ENCODE results near the gene RPS27L.
"Not testable (repeated sequence)": the region's sequence is repeated elsewhere in the genome, so short reads cannot be mapped to it uniquely, and the experiment has no call there.

RPS27L gene

DNA sequence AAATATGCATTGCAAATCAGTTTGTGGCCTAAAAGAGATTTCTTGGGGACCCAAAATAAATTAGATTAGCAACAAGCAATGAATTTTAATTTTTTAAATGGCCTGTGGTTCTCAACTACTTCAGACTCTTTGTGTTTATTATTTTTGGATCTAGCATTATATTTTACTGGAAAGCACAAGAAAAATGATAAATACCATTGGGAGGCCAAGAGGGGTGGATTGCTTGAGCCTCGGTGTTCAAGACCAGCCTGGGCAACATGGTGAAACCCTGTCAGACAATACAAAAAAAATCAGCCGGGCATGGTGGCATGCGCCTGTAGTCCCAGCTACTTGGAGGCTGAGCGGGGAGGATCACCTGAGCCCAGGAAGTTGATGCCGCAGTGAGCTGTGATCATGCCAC is 22.0 kb downstream of the RPS27L start:
- no peak for FAIRE-seq

DNA sequence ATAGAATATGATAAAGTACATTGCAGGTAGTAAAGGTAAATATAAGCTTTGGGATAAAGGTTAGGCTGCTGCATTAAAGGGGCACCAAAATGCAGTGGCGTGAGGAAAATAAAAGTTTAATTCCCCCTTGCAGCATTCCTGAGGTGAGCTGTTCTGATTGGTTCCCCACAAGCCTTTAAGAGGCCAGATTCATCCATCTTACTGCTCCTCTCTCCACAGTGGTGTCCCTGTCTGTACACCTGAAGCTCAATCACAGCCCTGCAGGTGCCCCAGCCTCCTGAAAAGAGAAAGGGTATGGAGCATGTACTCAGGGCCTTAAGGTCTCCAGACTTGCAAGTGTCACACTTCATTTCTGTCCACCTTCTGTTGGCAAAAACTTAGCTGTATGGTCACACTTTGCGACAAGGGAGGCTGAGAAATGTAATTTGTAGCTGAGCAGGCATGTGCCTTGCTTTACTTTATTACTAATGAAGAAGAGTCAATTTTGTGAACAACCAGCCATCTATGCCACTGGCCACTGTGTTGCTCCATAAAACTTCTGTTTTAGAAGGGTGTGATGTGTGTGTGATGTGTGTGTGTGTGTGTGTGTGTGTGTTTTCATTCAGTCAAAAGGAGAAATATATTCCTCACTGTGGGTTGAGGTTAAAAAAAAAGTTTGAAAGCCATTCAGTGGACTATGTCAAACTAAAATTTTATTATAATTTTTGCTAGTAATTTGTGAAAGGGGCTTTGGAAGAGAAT is 22.9 kb downstream of the RPS27L start:
- FAIRE-seq = no peak

DNA sequence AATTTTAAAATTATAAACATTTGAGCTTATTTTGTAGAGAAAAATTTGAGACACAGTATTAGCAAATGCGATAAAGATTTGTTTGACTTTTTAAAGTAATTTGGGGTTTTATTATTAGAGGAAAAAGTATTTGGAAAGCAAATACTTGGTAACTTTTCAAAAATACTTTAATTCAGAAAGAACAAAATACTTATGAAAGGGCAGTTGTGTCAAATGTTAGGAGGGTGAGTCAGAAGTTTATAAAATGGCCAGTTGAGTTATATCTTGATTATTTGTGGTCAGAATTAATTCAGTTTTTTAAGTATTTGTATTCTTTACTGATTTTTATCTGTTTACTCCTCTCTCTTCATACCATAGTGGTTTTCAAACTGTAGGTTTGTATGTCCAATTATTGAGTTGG is 23.5 kb downstream of the RPS27L start:
- peak; percentile 72 for FAIRE-seq

DNA sequence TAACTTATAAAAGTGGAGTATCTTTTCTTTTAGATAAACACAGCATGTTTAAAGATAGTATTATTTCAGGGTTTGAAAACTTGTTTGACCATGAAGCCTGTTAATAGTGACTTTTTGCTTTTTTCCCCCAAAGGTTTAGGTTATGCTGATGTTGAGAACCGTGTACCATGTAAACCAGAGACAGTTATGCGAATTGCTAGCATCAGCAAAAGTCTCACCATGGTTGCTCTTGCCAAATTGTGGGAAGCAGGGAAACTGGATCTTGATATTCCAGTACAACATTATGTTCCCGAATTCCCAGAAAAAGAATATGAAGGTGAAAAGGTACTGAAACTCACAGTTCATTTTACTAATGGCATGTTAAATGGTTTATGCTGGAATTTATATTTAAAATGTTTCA is 30.6 kb downstream of the RPS27L start:
- no peak for FAIRE-seq

DNA sequence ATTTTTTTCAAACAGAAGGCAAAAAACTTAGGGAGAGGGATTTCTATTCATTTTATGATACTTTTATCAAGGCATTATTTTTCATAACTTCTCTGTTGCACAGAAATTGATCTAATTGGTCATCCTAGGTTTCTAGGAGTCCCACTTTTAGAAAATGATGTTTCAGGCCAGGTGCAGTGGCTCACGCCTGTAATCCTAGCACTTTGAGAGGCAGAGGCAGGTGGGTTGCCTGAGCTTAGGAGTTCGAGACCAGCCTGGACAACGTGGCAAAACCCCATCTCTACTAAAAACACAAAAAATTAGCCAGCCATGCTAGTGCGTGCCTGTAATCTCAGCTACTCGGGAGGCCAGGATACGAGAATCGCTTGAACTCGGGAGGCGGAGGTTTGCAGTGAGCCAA is 32.8 kb downstream of the RPS27L start:
- FAIRE-seq = no peak

DNA sequence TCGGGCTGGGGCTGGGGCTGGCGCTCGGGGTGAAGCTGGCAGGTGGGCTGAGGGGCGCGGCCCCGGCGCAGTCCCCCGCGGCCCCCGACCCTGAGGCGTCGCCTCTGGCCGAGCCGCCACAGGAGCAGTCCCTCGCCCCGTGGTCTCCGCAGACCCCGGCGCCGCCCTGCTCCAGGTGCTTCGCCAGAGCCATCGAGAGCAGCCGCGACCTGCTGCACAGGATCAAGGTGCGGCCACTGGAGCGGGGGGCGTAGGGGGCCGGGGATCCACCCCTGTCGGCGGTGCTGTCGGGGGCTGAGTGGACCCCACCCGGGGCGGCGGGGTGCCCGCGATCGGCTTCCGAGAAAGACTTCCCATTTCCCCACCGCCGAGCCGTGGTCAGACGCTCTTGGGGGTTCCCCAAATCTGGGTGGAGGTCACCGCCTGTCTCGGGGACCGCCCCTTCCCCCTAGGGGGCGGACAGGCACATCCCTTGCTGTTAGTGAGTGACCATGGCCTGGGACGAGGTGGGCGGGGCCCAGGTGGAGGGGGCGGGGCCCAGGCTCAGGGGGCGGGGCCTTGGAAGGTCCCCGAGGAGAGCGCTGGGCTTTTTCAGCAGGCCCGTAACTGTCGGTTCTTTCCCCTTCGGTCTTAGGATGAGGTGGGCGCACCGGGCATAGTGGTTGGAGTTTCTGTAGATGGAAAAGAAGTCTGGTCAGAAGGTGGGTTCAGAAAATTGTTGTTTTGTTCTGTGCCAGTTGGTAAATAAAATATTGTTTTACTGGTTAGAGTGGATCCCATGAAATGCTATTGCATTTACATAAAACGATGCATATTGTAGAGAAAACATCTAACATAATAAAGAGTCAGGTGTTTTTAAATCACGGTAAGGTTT is 35.0 kb downstream of the RPS27L start:
- no peak for FAIRE-seq

DNA sequence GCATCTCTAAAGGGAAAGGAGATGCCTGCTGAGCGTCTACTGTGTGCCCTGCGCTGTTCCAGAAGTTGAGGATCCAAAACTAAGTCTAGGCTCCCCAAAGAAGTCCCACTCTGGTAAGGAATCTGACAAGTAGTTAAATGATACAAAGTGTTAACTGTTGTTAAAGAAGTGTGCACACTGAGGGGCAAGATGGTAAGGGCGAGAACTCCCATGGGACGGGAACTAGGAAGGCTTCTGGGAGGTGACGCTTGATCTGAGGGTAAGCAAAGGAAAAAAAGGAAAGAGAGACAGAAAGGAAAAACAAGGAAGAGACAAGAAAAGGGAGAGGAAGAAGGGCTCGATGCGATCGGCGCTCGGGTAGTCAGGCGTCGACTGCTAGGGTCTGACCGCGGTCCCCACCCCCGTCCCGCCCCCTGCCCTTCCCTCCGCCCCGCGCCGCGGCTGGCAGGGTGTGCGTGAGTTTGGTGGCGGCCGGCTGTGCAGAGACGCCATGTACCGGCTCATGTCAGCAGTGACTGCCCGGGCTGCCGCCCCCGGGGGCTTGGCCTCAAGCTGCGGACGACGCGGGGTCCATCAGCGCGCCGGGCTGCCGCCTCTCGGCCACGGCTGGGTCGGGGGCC is 35.8 kb downstream of the RPS27L start, which contains the start of gene LACTB:
Gene LACTB (plus strand): TSS at position 480 of the 620 bp plus-strand sequence. CDS start 11 bp downstream, at position 491.
- no peak for FAIRE-seq

DNA sequence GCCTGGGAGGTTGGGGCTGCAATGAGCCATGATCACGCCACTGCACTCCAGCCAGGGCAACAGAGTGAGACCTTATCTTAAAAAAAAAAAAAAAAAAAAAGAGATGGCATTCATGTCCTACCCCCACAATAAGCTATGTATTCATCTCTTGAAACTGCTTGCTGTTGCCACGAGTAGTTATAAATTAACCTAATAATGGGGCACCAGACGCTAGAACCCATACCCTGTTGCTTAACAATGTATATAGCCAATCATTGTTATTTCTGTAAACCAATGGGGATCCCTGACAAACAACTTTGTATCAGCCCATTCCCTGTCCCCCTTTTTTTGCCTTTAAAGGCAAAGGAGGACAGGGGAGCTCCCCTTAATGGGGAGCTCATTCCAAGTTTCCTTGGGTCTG is 38.4 kb downstream of the RPS27L start:
- FAIRE-seq = no peak

DNA sequence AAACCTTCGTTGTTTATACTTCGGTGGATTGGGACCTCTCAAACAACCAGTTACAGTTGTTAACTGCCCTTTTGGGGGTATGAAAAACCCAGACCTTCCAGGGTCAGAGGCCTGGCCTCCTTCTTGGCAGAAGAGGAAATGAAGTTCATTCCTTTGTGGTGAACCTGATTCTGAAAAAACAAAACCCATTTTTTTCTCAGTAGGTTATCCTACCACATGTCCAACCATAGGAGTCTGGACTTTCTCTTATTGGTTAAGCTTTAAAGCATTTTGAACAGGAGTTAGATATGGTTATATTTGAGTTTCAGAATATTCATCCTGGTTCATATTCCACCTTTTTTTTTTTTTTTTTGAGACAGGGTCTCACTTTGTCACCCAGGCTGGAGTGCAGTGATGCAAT is 42.8 kb downstream of the RPS27L start:
- FAIRE-seq = no peak

DNA sequence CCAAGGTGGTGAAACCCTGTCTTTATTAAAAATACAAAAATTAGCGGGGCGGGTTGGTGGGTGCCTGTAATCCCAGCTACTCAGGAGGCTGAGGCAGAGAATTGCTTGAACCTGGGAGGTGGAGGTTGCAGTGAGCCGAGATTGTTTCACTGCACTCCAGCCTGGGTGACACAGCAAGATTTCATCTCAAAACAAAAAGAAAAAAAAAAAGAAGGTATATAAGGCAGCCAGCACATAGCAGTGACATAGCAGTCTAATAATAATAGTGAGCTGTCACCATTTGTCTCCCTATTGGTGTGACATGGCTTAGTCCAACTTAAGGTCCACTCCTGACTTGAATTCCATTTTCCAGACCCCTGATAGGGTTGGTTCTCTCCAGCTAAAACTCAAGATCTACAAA is 44.4 kb downstream of the RPS27L start:
- FAIRE-seq = no peak

DNA sequence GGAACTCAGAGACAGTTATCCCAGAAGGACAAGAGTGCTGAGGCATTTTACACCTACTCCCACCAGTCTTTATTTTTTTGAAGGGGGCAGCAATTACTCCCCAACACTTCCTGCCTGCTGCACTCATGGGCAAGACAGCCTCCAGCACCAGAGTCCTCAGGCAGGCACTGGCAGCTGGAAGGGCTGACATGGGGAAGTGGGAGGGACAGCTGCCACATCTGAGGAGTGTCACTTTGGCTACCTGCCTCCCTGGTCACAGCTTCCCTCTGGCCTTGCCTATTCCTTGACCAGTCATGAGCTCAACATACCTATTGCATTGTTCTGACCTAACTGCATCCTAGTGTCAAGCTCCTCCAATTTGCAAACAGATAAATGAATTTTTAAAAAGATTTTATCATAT is 45.8 kb downstream of the RPS27L start:
- no peak for FAIRE-seq

DNA sequence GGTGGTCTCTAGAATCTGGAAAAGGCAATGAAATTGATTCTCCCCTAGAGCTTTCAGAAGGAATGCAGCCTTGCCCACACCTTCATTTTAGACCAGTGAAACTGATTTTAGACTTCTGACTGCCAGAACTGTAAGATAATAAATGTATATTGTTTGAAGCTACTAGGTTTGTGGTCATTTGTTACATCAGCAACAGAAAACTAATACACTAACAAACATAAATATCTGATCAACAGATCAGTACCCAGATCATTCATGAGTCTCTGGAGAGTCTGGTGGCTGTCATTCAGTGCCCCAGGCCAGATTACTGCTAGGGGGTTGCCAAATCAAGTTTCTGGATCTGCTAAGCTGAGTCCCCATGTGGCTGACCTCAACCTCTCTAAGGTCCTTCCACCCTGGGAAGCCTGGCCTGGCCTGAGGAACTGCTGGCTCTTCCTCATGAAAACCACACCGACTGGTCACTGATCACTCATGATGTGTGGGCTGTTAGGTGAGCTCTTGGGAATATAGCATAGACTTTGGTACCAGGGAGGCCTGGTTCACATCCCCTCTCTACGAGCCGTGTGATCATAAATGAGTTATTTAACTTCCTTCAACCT is 46.8 kb downstream of the RPS27L start:
- no peak for FAIRE-seq

DNA sequence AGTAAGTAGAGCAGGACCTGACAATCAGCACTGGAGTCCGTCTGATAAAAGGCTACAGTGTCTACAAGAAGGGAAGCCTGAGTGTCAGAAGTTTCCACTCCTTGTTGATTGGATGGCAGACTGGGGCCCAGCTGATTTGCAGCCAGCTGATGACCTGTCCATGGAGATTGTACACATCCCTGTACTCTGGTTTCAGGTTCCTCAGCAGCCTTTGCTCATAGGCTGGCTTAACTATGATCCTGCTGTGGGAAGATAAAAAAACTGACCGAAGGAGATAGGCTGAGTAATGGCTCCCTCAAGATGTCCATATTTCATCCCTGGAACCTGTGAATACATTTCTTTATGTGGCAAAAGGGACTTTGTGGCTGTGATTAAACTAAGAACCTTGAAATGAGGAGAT is 47.4 kb downstream of the RPS27L start:
- no peak for FAIRE-seq

DNA sequence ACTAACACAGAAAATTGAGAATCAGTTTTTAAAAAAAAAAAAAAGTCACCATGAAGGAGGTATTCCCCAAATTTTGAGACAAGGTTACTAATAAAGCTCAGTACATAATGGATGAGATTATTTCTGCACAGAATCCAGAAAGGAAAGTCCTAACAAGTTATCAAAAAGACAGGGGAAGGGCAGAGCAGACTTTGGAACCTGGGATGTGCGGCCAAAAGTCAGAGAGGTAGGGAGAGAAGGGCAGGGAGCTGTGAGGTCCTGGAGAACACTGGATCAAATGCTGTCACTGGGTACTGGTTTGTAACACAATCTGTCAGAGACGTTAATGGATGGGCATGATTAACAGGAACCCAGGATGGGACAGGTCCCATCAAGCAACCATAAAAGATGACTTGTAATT is 47.8 kb downstream of the RPS27L start:
- no peak for FAIRE-seq

DNA sequence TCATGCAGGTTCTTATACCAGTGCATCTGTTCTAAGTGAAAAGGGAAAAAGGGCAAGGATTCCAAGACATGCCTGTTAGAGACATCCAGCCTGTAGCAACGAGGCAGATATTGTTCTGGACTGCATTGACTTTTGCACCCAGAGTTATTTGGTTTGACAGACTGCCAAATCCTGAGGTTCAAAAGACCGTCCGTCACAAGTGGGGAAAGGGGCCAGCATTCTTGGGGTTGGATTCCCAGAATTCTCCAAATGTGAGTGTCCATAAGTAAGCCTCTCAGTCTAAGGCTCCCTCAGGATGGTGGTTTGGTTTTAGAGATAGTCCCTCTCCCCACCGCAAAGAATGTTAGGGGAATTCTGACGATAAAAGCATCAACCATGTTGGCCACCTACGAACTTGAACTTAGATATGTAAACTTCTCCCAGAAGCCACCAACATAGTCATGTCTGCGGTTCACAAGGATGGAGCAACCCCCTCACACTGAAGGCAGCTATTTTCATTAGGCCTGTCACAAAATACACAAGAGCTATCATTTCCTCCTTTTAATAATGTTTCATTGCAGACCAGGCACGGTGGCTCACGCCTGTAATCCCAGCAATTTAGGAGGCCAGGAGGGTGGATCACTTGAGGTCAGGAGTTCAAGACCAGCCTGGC is 49.3 kb downstream of the RPS27L start:
- no peak for FAIRE-seq

DNA sequence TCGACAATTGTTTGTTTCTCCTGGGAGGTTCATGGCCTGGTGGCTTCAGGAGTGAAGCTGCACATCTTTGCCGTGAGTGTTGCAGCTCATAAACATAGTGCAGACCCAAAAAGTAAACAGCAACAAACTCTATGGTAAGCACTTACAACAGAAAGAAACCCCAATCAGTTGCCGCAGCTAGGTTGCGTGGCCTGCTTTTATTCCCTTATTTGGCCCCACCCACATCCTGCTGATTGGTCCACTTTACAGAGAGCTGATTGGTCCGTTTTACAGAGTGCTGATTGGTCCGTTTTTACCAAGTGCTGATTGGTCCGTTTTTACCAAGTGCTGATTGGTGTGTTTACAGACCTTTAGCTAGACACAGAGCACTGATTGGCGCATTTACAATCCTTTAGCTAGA is 51.9 kb downstream of the RPS27L start:
- FAIRE-seq = not testable (repeated sequence)

DNA sequence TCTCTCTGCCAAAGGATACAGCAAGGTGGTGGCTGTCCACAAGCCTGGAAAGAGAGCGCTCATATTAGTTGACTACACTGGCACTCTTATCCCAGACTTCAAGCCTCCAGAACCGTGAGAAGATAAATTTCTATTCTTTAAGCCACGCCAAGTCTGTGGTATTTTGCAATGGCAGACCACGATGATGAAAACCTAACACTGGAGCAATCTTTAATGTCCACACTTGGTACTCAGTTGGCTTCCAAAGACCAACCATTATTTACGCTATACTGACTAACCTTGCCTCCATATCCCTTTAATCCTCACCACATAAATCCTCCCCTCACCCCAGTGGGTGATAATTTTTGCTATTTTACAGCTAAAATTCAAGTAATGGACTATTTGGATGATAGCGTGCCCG is 52.5 kb downstream of the RPS27L start:
- FAIRE-seq = no peak

DNA sequence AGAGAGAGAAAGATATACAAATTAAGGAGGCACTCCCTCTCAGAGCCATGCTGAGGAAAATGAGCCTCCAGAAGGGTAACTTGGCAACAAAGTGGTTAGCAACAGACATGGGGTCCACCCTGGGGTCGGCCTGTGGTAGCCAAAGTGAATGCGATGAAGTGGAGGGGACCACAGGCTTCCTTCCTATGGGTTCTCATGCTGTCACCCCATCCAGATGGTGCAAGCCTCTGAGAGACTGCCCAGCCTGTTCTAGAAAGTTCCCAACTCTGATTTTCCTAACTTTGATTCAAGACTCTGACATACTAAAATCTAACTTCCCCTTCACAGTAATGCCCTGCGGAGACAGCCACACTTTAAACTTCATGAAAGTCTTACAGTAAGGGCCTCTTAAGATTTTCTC is 53.9 kb downstream of the RPS27L start:
- FAIRE-seq = no peak

DNA sequence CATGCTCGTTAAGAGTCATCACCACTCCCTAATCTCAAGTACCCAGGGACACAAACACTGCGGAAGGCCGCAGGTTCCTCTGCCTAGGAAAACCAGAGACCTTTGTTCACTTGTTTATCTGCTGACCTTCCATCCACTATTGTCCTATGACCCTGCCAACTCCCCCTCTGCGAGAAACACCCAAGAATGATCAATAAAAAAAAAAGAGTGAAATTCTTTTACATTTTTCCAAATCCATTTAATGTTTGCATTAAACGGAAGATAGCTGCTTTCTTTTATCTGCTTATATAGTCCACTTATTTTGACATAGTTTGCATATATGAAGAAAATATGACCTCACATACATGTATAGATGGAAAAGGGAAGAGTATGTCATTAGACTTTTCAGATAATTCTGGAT is 57.7 kb downstream of the RPS27L start:
- FAIRE-seq = not testable (repeated sequence)

DNA sequence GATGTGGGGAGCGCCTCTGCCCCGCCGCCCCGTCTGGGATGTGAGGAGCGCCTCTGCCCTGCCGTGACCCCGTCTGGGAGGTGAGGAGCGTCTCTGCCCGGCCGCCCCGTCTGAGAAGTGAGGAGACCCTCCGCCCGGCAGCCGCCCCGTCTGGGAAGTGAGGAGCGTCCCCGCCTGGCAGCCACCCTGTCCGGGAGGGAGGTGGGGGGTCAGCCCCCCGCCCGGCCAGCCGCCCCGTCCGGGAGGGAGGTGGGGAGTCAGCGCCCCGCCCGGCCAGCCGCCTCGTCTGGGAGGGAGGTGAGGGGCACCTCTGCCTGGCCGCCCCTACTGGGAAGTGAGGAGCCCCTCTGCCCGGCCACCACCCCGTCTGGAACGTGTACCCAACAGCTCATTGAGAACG is 58.4 kb downstream of the RPS27L start:
- not testable (repeated sequence) for FAIRE-seq
